Panc1 (cell line): ENCODE results near the gene TUFT1. TPM values are rescaled to one million over a fixed set of nuclear protein-coding genes. Genes with fewer than 3 reads are reported as not detected.

Source experiments
- ATAC-seq: fragments of 200-7000 bp; cut with Tn5 transposase; 2 replicates; pipeline ENCODE4 v1.9.1; 2020; ENCODE audit warnings: mild to moderate bottlenecking, moderate library complexity
- BruUV-seq: library from RNA; stranded (reverse); fragments of 400-500 nt; replicated peaks from 2 replicates; lab custom pipeline; 2021; lab: Mats Ljungman, UMichigan
- CTCF ChIA-PET: fragments of 300-600 bp; sonication (Branson Sonifier 250); formaldehyde crosslinking; loops from one replicate; lab custom pipeline; 2022; ENCODE audit warnings: antibody characterized with exemption; lab: Charles Lee
- POLR2A ChIA-PET: fragments of 300-600 bp; sonication (Branson Sonifier 250); formaldehyde crosslinking; loops from one replicate; lab custom pipeline; 2022; ENCODE audit warnings: antibody characterized with exemption; lab: Charles Lee
- DNase-seq: peaks from one replicate; pipeline ENCODE4 v3.0.0-alpha.2; 2010; ENCODE audit warnings: low read depth, low spot score
- H3K27ac ChIP-seq: 2 replicates; pipeline ENCODE4 v1.5.1; 2011; ENCODE audit warnings: mild to moderate bottlenecking, low read length, inconsistent platforms
- H3K27me3 ChIP-seq: fragments of 200-500 bp; sonication (Bioruptor generic); 2 replicates; pipeline ENCODE4 v1.6.0; 2014; ENCODE audit warnings: low read length, inconsistent platforms; ENCODE audit not compliant: control insufficient read depth, insufficient read depth
- H3K36me3 ChIP-seq: fragments of 200-500 bp; sonication (Bioruptor generic); 2 replicates; pipeline ENCODE4 v1.5.1; 2014; ENCODE audit warnings: inconsistent platforms, mild to moderate bottlenecking, low read length, moderate library complexity; ENCODE audit not compliant: control insufficient read depth, insufficient read depth
- H3K4me1 ChIP-seq: 2 replicates; pipeline ENCODE4 v1.5.1; 2011; ENCODE audit warnings: inconsistent platforms, mild to moderate bottlenecking, low read length, moderate library complexity; ENCODE audit not compliant: control insufficient read depth, insufficient read depth
- H3K4me3 ChIP-seq, 2 experiments: 2 replicates each; pipeline ENCODE4 v1.5.1; 2011 to 2012; ENCODE audit warnings: low read depth in 2 of 2, low read length in 2 of 2, mild to moderate bottlenecking in 2 of 2, inconsistent platforms in 1 of 2, moderate library complexity in 1 of 2
- H3K9me3 ChIP-seq: fragments of 200-500 bp; sonication (Bioruptor generic); 2 replicates; pipeline ENCODE4 v1.5.1; 2014; ENCODE audit warnings: low read depth, mild to moderate bottlenecking, inconsistent platforms, low read length, moderate library complexity; ENCODE audit not compliant: control insufficient read depth, insufficient read depth
- POLR2AphosphoS5 ChIP-seq: IDR thresholded peaks from 2 replicates; pipeline ENCODE4 v1.6.1; 2012; ENCODE audit warnings: mild to moderate bottlenecking, low read depth, low read length, moderate library complexity
- SIN3A ChIP-seq: IDR thresholded peaks from 2 replicates; pipeline ENCODE4 v1.6.1; 2012; ENCODE audit warnings: low read depth, mild to moderate bottlenecking, low read length, moderate library complexity, borderline replicate concordance; ENCODE audit not compliant: insufficient read depth
- TCF7L2 ChIP-seq: IDR thresholded peaks from 2 replicates; pipeline ENCODE4 v1.6.1; 2011; ENCODE audit warnings: mild to moderate bottlenecking, low read depth, low read length, inconsistent platforms
- in situ Hi-C: cut with HindIII; loops from 2 replicates; pipeline ENCODE4 v1.10.0; 2016; ENCODE audit warnings: low sequenced_read_pairs, low pct_unique_long_range_greater_than_20kb
- intact Hi-C: fragments of 100-400 bp; cut with micrococcal nuclease; formaldehyde crosslinking; loops from one replicate; pipeline ENCODE4 v1.10.0; 2022; ENCODE audit not compliant: unreplicated experiment
- total RNA-seq: library from RNA; stranded (reverse); gene quantifications from one replicate; pipeline ENCODE4 v1.2.1, GENCODE V29; 2021; ENCODE audit not compliant: unreplicated experiment
- TF ChIP-seq, protein P1 (sequence below), 2 experiments: IDR thresholded peaks; 2 replicates each; pipeline ENCODE4 v1.6.1; 2011 to 2012; ENCODE audit warnings: low read depth in 2 of 2, control low read depth in 1 of 2, low read length in 1 of 2, mild to moderate bottlenecking in 1 of 2, moderate library complexity in 1 of 2; ENCODE audit not compliant: insufficient read depth in 1 of 2
- TF ChIP-seq, protein P2 (sequence below): fragments of 450-650 bp; IDR thresholded peaks from 2 replicates; pipeline ENCODE4 v1.5.1; 2017; ENCODE audit warnings: mild to moderate bottlenecking

Gene TUFT1
- total RNA-seq, 1 experiment from 2014 or later = 66.4 TPM

DNA sequence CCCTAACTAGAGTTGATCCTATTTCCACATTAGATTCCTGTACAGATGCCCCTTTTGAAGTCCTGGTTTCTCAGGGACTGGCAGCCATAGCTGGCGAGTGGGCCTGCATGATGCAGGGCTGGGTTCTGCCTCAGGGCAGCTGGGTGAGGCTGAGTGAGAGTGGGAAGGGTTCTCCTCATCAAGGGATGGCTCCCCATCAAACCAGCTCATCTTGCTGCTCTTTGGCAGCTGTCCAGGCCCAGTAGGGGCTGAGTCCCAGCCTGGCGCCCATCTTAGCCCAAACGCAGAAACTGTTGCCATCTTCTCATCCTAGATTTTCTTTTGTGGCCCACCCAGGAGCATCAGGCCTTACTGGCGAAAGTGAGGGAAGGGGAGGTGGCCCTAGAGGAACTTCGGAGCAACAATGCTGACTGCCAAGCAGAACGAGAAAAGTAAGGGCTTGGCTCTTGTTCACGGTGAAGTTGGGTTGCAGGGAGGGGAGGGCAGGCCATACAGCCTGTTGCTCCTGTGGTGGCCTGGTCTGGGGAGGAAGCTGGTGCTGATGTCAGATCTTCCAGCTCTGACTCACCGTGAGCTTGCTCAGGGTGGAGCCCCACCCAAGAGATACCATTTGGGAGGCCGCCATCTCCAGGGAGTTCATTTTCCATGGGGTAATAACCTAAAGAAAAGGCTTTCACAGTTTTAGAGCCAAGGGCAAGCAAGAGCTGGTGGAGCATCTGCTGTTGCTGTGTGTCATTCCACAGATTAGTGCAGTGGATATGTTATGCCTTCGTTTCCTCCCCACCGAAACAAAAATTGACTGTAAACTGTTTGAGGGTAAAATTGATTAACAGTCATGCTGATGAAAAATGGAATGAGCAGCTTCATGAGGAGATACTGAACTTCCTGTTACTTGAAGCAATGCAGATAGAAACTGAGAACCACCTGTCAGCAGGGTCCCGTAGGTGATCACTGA is 34.7 kb downstream of the TUFT1 start:
- POLR2A ChIA-PET = no interaction called here
- no TSS peak for BruUV-seq
- no peaks in the 10 kb centered on the region for H3K9me3 ChIP-seq
- H3K36me3 ChIP-seq = peaks cover 10% of the 10 kb centered on the region
- H3K27me3 ChIP-seq = no peaks in the 10 kb centered on the region
- ATAC-seq (no peak), DNase-seq (no peak)
- CTCF ChIA-PET = no interaction called here
- in situ Hi-C loops (no loop called here), intact Hi-C loops (no loop called here)
- no peak overlapping the region for H3K4me3 ChIP-seq
- H3K27ac ChIP-seq = no peak overlapping the region
- H3K4me1 ChIP-seq = peaks cover 3% of the 10 kb centered on the region; the same call in 1 of the 2 replicates
- TF ChIP-seq, protein P1, sequence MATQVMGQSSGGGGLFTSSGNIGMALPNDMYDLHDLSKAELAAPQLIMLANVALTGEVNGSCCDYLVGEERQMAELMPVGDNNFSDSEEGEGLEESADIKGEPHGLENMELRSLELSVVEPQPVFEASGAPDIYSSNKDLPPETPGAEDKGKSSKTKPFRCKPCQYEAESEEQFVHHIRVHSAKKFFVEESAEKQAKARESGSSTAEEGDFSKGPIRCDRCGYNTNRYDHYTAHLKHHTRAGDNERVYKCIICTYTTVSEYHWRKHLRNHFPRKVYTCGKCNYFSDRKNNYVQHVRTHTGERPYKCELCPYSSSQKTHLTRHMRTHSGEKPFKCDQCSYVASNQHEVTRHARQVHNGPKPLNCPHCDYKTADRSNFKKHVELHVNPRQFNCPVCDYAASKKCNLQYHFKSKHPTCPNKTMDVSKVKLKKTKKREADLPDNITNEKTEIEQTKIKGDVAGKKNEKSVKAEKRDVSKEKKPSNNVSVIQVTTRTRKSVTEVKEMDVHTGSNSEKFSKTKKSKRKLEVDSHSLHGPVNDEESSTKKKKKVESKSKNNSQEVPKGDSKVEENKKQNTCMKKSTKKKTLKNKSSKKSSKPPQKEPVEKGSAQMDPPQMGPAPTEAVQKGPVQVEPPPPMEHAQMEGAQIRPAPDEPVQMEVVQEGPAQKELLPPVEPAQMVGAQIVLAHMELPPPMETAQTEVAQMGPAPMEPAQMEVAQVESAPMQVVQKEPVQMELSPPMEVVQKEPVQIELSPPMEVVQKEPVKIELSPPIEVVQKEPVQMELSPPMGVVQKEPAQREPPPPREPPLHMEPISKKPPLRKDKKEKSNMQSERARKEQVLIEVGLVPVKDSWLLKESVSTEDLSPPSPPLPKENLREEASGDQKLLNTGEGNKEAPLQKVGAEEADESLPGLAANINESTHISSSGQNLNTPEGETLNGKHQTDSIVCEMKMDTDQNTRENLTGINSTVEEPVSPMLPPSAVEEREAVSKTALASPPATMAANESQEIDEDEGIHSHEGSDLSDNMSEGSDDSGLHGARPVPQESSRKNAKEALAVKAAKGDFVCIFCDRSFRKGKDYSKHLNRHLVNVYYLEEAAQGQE (IDR thresholded peaks at IDR 0.05; ENCODE audit: insufficient read depth in 1 of 2, low read depth in 2 of 2, low read length in 1 of 2) = no peak
- TF ChIP-seq POLR2AphosphoS5 (no peak), SIN3A (no peak), TCF7L2 (no peak)

DNA sequence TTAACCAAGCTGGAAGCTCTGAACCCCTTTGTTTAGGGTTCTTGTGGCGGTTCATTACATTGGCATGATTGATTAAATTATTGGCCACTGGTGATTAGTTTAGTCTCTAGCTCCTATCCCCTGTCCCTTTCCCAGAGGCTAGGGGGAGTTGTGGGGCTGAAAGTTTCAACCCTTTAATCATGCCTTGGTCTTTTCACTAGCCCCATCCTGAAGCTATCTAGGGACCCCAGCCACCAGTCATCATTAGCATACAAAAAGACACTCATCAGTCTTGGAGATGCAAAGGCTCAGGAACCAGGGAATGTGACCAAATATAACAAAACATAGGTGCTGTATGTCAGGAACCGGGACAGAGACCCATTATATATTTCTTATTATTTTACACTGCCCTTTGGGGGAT is 37.1 kb downstream of the TUFT1 start:
- peaks cover 6% of the 10 kb centered on the region for H3K36me3 ChIP-seq

More for the DNA sequence above, 37.1 kb downstream of the TUFT1 start:
- Histone ChIP-seq H3K27ac (no peak overlapping the region), H3K9me3 (no peaks in the 10 kb centered on the region), H3K27me3 (no peaks in the 10 kb centered on the region), H3K4me1 (peaks cover 6% of the 10 kb centered on the region; the same call in 1 of the 2 replicates), H3K4me3 (no peak overlapping the region)
- intact Hi-C loops = no loop called here
- ATAC-seq = no peak
- no peak for DNase-seq
- in situ Hi-C loops = no loop called here
- TF ChIP-seq, protein P1 (IDR thresholded peaks at IDR 0.05; ENCODE audit: insufficient read depth in 1 of 2, low read depth in 2 of 2, low read length in 1 of 2) = no peak
- TF ChIP-seq POLR2AphosphoS5 = no peak
- TF ChIP-seq, protein P2, sequence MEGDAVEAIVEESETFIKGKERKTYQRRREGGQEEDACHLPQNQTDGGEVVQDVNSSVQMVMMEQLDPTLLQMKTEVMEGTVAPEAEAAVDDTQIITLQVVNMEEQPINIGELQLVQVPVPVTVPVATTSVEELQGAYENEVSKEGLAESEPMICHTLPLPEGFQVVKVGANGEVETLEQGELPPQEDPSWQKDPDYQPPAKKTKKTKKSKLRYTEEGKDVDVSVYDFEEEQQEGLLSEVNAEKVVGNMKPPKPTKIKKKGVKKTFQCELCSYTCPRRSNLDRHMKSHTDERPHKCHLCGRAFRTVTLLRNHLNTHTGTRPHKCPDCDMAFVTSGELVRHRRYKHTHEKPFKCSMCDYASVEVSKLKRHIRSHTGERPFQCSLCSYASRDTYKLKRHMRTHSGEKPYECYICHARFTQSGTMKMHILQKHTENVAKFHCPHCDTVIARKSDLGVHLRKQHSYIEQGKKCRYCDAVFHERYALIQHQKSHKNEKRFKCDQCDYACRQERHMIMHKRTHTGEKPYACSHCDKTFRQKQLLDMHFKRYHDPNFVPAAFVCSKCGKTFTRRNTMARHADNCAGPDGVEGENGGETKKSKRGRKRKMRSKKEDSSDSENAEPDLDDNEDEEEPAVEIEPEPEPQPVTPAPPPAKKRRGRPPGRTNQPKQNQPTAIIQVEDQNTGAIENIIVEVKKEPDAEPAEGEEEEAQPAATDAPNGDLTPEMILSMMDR = no peak
- TF ChIP-seq SIN3A = no peak
- TF ChIP-seq TCF7L2 = no peak
- ChIA-PET CTCF (no interaction called here), POLR2A (no interaction called here)
- no TSS peak for BruUV-seq
